Dendritic cell treated with granulocyte-macrophage colony-stimulating factor and Interleukin-4, amounts not matched to agents 40 ng/mL and 50 ng/mL, for 4 days (primary cell): Measurements from ENCODE around the gene FOXP3.

ENCODE experiments used
- H3K27ac Mint-ChIP-seq: one replicate; pipeline ENCODE4 v1.8.0; 2022; ENCODE audit warnings: mild to moderate bottlenecking, mixed read lengths
- H3K27me3 Mint-ChIP-seq: one replicate; pipeline ENCODE4 v1.8.0; 2022; ENCODE audit warnings: mild to moderate bottlenecking, mixed read lengths
- H3K36me3 Mint-ChIP-seq: one replicate; pipeline ENCODE4 v1.8.0; 2022; ENCODE audit warnings: low read depth, mixed read lengths
- H3K4me1 Mint-ChIP-seq: one replicate; pipeline ENCODE4 v1.8.0; 2022; ENCODE audit warnings: low read depth, mixed read lengths
- H3K4me3 Mint-ChIP-seq: one replicate; pipeline ENCODE4 v1.8.0; 2022; ENCODE audit warnings: mild to moderate bottlenecking, moderate library complexity, mixed read lengths
- H3K9me3 Mint-ChIP-seq: one replicate; pipeline ENCODE4 v1.8.0; 2022; ENCODE audit warnings: mixed read lengths
- intact Hi-C: fragments of 100-400 bp; cut with micrococcal nuclease; formaldehyde crosslinking; loops from one replicate; pipeline ENCODE4 v1.15.0; 2022

FOXP3 gene

DNA sequence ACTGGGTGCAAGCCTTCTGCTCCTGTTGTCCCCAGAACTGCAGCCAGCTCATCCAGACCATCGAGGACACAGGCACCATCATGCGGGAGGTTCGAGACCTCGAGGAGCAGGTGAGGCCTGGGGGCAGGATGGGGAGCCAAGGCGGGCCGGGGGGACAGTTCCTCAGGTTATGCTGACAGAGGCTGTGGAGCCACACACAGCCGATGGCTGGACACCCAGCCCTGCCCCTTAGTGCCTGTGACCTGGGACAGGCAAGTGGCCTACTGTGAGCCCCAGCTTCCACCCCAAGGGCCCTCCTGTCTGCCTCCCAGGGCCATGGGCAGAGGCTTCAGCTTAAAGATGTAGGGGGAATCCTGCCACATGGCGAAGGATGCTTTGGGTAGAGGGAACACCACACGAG is 14.9 kb downstream of the FOXP3 start:
- Mint-ChIP-seq H3K36me3 (peaks cover 85% of the 10 kb centered on the region), H3K9me3 (no peaks in the 10 kb centered on the region), H3K4me1 (peaks cover 28% of the 10 kb centered on the region), H3K4me3 (no peak overlapping the region), H3K27ac (no peak overlapping the region), H3K27me3 (no peaks in the 10 kb centered on the region)
- intact Hi-C loops: no loop called here

DNA sequence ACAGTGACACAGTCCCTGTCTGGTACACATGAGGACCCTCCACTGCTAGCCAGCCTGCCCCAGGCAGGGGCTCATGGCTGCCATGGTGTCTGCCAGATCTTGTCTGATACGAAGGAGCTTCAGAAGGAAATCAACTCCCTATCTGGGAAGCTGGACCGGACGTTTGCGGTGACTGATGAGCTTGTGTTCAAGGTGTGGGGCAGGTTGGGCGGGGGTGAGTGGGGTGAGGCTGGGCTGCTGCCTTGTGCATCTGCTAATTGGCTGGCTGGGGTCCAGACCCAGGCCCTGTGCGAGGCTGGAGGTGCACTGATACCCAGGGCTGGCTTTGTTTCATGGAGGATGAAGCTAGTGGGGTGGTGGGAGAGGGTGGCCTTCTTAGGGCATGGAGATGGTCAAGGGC is 15.4 kb downstream of the FOXP3 start:
- H3K27ac Mint-ChIP-seq: no peak overlapping the region
- peaks cover 28% of the 10 kb centered on the region for H3K4me1 Mint-ChIP-seq

DNA sequence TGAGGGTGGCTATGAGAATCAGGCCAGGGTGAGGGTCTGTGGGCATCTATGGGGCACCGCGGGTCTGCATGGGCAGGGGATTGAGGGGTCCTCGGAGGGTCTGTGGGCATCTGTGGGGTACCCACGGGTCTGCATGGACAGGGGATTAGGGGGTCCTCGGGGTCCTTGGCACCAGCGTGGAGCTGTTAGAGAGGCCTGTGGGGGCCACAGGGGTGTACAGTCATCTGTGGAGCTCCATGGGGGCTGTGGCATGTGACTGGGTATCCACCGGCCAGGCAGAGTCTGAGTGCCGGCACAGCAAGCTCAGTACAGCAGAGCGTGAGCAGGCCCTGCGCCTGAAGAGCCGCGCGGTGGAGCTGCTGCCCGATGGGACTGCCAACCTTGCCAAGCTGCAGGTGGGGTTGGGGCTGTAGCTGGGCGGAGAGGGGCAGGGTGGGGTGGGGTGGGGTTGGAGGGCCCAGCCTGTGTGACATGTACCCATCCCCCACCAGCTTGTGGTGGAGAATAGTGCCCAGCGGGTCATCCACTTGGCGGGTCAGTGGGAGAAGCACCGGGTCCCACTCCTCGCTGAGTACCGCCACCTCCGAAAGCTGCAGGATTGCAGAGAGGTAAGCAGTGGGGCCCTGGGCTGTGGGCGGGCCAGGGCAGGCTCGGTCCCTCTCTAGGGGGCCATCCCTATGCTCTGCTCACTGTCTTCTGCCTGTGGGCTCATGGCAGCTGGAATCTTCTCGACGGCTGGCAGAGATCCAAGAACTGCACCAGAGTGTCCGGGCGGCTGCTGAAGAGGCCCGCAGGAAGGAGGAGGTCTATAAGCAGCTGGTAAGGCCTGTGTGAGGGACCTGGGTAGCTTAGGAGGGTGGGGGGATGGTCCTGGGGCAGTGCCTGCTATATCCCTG is 16.3 kb downstream of the FOXP3 start:
- no peaks in the 10 kb centered on the region for H3K27me3 Mint-ChIP-seq
- peaks cover 99% of the 10 kb centered on the region for H3K36me3 Mint-ChIP-seq
- peaks cover 19% of the 10 kb centered on the region for H3K4me1 Mint-ChIP-seq
- H3K9me3 Mint-ChIP-seq: no peaks in the 10 kb centered on the region
- no peak overlapping the region for H3K4me3 Mint-ChIP-seq
- intact Hi-C loops: no loop called here
- no peak overlapping the region for H3K27ac Mint-ChIP-seq

More for the DNA sequence above, 15.4 kb downstream of the FOXP3 start:
- Mint-ChIP-seq H3K36me3 (peaks cover 90% of the 10 kb centered on the region), H3K4me3 (no peak overlapping the region), H3K27me3 (no peaks in the 10 kb centered on the region), H3K9me3 (no peaks in the 10 kb centered on the region)
- intact Hi-C loops: no loop called here

DNA sequence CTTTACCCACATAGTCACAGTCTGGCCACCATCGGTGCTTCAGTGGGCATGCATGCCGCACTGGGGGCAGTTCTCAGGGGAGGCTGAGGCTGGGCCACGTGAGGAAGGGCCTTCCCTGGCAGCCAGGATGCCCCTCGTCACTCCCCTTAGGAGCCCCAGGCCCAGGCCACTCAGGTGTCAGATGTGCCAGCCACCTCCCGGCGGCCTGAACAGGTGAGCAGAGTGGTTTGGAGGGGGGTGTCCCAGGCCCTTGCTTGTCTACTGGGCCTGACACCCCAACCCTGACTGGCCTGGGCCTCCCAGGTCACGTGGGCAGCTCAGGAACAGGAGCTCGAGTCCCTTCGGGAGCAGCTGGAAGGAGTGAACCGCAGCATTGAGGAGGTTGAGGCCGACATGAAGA is 17.2 kb downstream of the FOXP3 start:
- intact Hi-C loops: no loop called here
- H3K36me3 Mint-ChIP-seq: peaks cover 100% of the 10 kb centered on the region
- H3K9me3 Mint-ChIP-seq: no peaks in the 10 kb centered on the region
- no peak overlapping the region for H3K27ac Mint-ChIP-seq
- H3K27me3 Mint-ChIP-seq: no peaks in the 10 kb centered on the region
- H3K4me3 Mint-ChIP-seq: no peak overlapping the region
- peaks cover 17% of the 10 kb centered on the region for H3K4me1 Mint-ChIP-seq

DNA sequence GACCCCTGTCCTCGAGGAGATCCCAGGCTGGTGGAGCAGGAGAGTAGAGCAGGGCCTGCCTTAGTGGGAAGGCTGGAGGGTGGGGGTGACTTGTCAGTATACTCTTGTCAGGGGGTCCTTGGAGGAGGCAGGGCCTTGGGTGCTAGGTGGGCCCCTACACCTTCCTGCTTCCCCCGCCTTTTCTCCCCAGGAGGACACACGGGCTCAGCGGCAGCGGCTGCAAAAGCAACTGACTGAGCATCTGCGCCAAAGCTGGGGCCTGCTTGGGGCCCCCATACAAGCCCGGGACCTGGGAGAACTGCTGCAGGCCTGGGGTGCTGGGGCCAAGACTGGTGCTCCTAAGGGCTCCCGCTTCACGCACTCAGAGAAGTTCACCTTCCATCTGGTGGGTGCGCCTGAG is 18.0 kb downstream of the FOXP3 start:
- Mint-ChIP-seq H3K36me3 (peaks cover 100% of the 10 kb centered on the region), H3K27me3 (no peaks in the 10 kb centered on the region), H3K27ac (no peak overlapping the region), H3K9me3 (no peaks in the 10 kb centered on the region), H3K4me3 (no peak overlapping the region), H3K4me1 (peaks cover 17% of the 10 kb centered on the region)
- intact Hi-C loops: no loop called here

DNA sequence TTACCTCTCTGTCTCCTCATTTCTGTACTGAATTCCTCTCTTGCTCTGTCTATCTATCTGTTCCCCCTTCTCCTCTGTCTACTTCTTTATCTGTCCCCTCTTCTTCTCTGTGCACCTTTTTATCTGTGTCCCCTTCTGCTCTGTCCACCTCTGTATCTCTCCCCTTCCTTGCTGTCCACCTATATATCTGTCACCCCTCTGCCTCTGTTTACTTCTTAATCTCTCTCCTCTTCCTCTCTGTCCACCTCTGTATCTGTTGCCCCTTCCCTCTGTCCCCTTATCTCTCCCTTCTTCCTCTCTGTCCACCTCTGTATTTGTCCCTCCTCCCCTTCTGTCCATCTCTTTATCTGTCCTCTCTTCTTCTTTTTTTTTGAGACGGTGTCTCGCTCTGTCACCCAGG is 20.3 kb downstream of the FOXP3 start:
- peak overlapping the region; percentile 4 for H3K27ac Mint-ChIP-seq
- no peaks in the 10 kb centered on the region for H3K27me3 Mint-ChIP-seq
- H3K4me1 Mint-ChIP-seq: peaks cover 14% of the 10 kb centered on the region
- no peak overlapping the region for H3K4me3 Mint-ChIP-seq
- H3K9me3 Mint-ChIP-seq: no peaks in the 10 kb centered on the region
- intact Hi-C loops: no loop called here
- H3K36me3 Mint-ChIP-seq: peaks cover 99% of the 10 kb centered on the region

DNA sequence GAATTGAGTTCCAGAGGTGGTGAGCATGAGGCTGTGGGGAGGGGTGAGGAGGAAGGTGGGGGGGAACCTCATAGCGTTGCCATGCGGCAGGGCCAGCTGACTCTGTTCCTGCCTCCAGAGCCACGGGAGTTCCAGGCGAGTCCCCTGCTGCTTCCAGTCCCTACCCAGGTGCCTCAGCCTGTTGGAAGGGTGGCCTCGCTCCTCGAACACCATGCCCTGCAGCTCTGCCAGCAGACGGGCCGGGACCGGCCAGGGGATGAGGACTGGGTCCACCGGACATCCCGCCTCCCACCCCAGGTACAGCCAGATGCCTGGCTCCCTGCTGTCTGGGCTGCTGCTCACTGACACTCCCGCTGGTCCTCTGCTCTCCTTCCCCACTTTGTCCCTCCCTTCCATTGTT is 21.3 kb downstream of the FOXP3 start:
- intact Hi-C loops: no loop called here
- H3K36me3 Mint-ChIP-seq: peaks cover 89% of the 10 kb centered on the region
- no peaks in the 10 kb centered on the region for H3K27me3 Mint-ChIP-seq
- no peaks in the 10 kb centered on the region for H3K9me3 Mint-ChIP-seq
- no peak overlapping the region for H3K4me3 Mint-ChIP-seq
- H3K4me1 Mint-ChIP-seq: peaks cover 14% of the 10 kb centered on the region
- H3K27ac Mint-ChIP-seq: peak overlapping the region; percentile 63

DNA sequence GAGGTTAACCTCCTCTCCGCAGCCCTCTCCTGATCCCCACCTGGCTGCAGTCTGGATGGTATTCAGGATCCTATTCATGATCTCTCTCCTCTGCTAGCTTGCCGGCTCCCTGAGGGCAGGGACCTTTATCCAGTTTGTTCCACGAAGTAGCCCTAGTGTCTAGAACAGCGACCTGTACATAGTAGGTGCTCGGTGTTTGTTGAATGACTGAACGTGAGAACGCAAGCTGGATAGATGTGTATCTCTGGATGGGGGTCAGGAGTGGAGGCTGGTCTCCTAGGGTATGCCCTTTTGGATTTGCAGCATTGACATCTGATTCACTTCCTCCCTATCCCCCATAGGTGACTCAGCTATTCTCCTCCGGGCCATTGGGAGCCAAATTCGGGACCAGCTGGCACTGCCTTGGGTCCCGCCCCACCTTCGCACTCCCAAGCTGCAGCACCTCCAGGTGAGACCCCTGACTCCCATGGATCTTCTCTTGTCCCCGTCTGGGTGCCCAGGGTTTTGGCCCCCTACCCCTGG is 21.9 kb downstream of the FOXP3 start:
- H3K4me3 Mint-ChIP-seq: no peak overlapping the region
- no peaks in the 10 kb centered on the region for H3K9me3 Mint-ChIP-seq
- intact Hi-C loops: no loop called here
- peak overlapping the region; percentile 51 for H3K27ac Mint-ChIP-seq
- H3K4me1 Mint-ChIP-seq: peaks cover 14% of the 10 kb centered on the region
- peaks cover 83% of the 10 kb centered on the region for H3K36me3 Mint-ChIP-seq
- H3K27me3 Mint-ChIP-seq: no peaks in the 10 kb centered on the region

DNA sequence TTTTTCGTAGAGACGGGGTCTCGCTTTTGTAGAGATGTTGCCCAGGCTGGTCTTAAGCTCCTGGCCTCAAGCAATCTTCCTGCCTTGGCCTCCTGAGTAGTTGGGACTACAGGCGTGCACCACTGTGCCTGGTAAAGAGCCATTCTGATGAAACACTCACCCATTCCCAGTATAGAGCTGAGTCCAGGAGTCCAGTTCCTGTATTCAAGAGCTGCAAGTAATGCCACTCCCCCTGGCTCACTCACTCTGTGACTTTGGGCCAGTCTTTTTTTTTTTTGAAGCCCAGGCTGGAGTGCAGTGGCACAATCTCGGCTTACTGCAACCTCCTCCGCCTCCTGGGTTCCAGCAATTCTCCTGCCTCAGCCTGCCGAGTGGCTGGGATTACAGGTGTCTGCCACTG is 25.8 kb downstream of the FOXP3 start:
- Mint-ChIP-seq H3K4me1 (peaks cover 24% of the 10 kb centered on the region), H3K27ac (no peak overlapping the region), H3K27me3 (no peaks in the 10 kb centered on the region), H3K9me3 (no peaks in the 10 kb centered on the region), H3K36me3 (peaks cover 54% of the 10 kb centered on the region), H3K4me3 (peak overlapping the region; percentile 39)
- intact Hi-C loops: loop anchor here (5.0 kb wide), 1 partner anchor 46 kb away; no protein-coding TSS in a partner anchor

DNA sequence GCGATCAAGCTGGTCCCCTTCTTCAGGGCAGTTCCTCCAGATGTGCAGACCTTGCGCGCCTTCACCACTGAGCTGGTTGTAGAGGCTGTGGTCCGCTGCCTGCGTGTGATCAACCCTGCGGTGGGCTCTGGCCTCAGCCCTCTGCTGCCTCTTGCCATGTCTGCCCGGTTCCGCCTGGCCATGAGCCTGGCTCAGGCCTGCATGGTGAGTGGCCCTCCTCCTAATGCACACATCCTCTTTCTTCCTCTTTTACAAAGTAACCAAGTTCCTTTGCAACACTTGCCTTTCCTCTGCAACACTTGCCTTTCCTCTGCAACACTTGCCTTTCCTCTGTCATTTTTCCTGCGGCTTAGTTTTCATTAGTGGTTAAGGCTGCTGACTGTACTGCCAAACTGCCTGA is 27.4 kb downstream of the FOXP3 start:
- Mint-ChIP-seq H3K9me3 (no peaks in the 10 kb centered on the region), H3K4me3 (peak overlapping the region; percentile 96), H3K27ac (peak overlapping the region; percentile 93), H3K36me3 (peaks cover 37% of the 10 kb centered on the region), H3K27me3 (no peaks in the 10 kb centered on the region), H3K4me1 (peaks cover 17% of the 10 kb centered on the region)
- intact Hi-C loops: loop anchor here (5.0 kb wide), 1 partner anchor 45 kb away; no protein-coding TSS in a partner anchor

DNA sequence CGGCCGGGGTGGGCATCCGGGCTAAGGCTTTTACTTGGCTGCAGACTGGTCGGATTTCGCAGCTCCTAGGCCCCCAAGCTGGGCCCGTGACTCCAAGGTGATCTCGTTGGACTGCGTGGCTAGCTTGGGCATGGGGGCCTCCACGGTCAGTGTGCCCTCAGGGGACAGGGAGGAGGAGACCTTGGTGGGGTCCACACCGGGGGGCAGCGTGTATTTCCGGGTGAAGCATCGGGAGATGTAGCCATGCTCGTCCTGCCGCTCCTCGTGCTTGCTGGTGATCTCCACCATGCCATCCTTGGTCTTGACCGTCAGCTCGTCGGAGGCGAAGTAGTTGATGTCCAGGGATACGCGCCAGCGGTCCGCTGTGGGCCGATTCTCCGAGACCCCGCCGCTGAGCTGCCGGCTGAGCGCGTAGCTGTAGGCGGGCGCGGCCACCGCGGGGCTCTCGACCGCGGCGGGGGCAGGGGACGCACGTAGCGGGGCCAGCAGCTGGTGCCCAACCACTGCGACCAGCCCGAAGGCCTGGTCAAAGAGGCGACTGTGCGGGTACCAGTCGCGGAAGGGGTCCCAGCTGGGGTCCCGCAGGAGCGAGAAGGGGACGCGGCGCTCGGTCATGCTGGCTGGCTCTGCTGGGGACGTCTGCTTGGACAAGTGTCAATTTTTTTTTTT is 30.5 kb downstream of the FOXP3 start:
- H3K27ac Mint-ChIP-seq: no peak overlapping the region
- peaks cover 9% of the 10 kb centered on the region for H3K36me3 Mint-ChIP-seq
- H3K27me3 Mint-ChIP-seq: no peaks in the 10 kb centered on the region
- intact Hi-C loops: no loop called here
- H3K4me1 Mint-ChIP-seq: peaks cover 34% of the 10 kb centered on the region
- H3K4me3 Mint-ChIP-seq: no peak overlapping the region
- H3K9me3 Mint-ChIP-seq: no peaks in the 10 kb centered on the region

DNA sequence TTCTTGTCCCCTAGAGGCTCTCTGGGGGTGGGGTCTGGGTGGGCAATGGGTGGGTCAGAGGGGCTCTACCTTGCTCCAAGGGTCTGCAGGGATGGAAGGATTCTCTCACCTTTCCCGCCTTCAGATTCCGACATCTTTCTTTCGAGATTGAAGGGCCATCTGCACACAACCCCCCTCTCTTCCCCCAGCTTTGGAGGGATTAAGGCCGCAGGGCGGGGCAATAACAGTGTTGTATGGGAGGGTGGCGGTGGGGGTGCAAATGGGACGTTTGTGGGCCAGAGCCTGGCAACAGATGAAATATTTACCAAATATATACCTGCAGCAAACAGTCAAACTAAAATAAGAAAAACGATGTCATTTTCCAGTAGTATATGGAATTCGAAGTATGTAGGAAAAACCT is 31.3 kb downstream of the FOXP3 start, which contains the start of gene CACNA1F:
Gene CACNA1F (minus strand): TSS at position 165 of the 400 bp plus-strand sequence. CDS start 31 bp downstream, at position 134.
- no peaks in the 10 kb centered on the region for H3K27me3 Mint-ChIP-seq
- intact Hi-C loops: no loop called here
- H3K27ac Mint-ChIP-seq: peak within 1 kb of the TSS; percentile 30
- H3K4me1 Mint-ChIP-seq: peaks cover 34% of the 10 kb centered on the region
- no peak within 1 kb of the TSS for H3K4me3 Mint-ChIP-seq
- no peaks in the 10 kb centered on the region for H3K9me3 Mint-ChIP-seq
- peaks cover 9% of the 10 kb centered on the region for H3K36me3 Mint-ChIP-seq

DNA sequence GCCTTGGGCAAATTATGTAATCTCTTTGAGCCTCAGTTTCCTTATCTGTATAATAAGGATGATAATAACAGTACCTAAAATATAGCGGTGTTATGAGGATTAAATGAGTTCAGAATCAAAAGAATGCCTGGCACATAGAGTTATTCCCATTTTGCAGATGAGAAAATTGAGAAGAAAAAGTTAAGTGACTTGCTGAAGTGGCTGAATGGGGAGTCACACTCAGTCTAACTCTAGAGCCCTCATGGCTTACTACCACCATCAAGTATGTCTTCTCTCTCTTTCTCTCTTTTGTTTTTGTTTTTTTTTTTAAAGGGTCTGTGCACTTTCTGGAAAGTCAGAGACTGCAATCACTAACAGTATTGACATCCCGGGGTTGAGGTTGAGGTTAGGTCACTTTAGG is 32.0 kb downstream of the FOXP3 start:
- intact Hi-C loops: no loop called here
- H3K27ac Mint-ChIP-seq: peak overlapping the region; percentile 30
- peaks cover 34% of the 10 kb centered on the region for H3K4me1 Mint-ChIP-seq
- peaks cover 9% of the 10 kb centered on the region for H3K36me3 Mint-ChIP-seq
- peaks cover 4% of the 10 kb centered on the region for H3K27me3 Mint-ChIP-seq
- no peak overlapping the region for H3K4me3 Mint-ChIP-seq
- H3K9me3 Mint-ChIP-seq: no peaks in the 10 kb centered on the region
